H54 (cell line): ENCODE results near the gene FREM1.

Source experiments
- DNase-seq: peaks from one replicate; pipeline ENCODE4 v3.0.0; 2011; ENCODE audit warnings: low spot score, mixed read lengths; ENCODE audit not compliant: insufficient read length
- FAIRE-seq: peaks from 3 replicates; lab custom pipeline; 2011; peaks lifted over from hg19 to GRCh38; lab: Jason Lieb, UNC
- POLR2A ChIP-seq: IDR thresholded peaks from 2 replicates; pipeline ENCODE4 v1.6.1; 2011; ENCODE audit warnings: low read depth, mild to moderate bottlenecking, low read length

FREM1 gene

GRCh38 chr9:14692470-14693250, 217.6 kb downstream of the FREM1 start:
- FAIRE-seq (peak; percentile 11), DNase-seq (no peak)
- TF ChIP-seq POLR2A = no peak

- FAIRE-seq = peak; percentile 72
- no peak for DNase-seq
- no peak for TF ChIP-seq POLR2A
These were observed 219.1 kb downstream of the FREM1 start for GRCh38 chr9:14690948-14691730.

GRCh38 chr9:14687042-14687719, 223.0 kb downstream of the FREM1 start:
- FAIRE-seq (peak; percentile 91), DNase-seq (peak; percentile 28)
- TF ChIP-seq POLR2A = no peak

- FAIRE-seq (no peak), DNase-seq (no peak)
- TF ChIP-seq POLR2A = no peak
These were observed 224.1 kb downstream of the FREM1 start for GRCh38 chr9:14686168-14686567.
